Left renal cortex interstitium (tissue), 4 donors: Measurements from ENCODE around the gene NEK4. TPM values are rescaled to one million over a fixed set of nuclear protein-coding genes. Genes with fewer than 3 reads are reported as not detected.

Experiments used
- DNase-seq, 4 donors: peaks; one replicate each; pipeline ENCODE4 v3.0.0-alpha.2; 2013; ENCODE audit warnings: low read depth in 4 of 4, low spot score in 2 of 4, missing footprints in 1 of 4
- polyA plus RNA-seq, 4 donors: library from polyadenylated mRNA; unstranded; fragments of 120-200 nt; gene quantifications; one replicate each; pipeline ENCODE4 v1.2.1, GENCODE V29; 2013; ENCODE audit not compliant: insufficient read length in 4 of 4

NEK4 gene
- polyA plus RNA-seq: 10 to 100 TPM; 20.4 to 35.2 (median 27.5) TPM

DNA sequence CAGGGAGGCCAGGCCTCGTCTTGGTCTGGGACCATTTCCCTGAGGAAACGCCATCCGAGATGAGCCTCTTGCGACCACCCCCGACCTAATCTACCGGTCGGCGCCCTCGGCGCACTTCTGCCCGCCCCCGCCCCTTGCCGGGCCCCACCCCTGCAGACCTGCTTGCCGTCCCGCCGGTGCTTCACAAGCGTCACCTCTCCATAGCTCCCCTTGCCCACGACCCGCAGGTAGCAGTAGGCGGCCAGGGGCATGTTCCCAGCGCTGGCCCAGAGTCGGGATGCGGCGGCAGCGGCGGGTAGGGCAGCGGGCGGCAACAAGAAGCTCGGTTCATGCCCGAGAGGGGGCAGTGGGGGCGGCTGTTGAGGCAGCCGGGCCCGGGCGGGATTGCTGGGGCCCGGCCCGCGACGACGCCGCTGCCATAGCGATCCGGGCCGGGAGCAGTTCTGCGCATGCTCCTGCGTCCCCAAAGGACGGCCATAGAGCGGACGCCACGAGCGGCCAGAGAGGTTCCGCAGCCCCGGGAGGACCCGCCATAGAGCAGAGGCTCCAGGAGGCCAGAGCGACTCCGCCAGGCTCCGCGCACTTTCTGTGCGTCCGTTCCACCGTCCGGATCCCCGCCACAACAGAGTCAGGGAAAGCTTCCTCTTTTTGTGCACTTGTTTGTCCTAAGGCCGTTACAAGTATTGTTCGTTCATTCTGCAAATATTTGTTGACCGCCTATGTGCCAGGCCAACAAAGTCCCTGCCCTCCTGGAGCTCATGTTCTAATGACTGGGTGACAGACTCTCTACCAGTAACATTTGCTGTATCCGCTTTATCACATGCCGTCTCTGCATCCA, at the start of gene NEK4:
Gene NEK4 (minus strand): TSS at position 445 of the 838 bp plus-strand sequence. CDS start 194 bp downstream, at position 251.
- DNase-seq: peak; percentile 71 to 86 (median 78)

DNA sequence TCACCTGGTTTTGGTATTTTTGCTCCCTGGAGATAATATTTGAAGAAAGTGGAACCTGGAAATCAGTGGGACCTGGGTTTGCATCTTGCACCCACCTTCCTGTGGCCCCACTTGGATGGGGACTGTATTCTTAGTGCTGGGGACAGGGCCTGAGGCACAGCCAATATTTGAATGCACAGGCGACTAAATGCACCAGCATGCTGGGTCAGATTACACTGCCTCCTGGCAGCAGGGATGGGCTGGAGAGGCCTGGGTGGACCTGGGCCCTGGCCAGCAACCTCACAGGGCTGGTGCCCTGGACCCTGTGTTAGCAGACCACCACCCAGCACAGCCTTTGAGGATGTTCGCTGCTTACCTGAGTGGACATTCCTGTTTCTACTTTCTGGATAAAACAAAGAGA, 49.2 kb upstream of the NEK4 start:
- DNase-seq: no peak

DNA sequence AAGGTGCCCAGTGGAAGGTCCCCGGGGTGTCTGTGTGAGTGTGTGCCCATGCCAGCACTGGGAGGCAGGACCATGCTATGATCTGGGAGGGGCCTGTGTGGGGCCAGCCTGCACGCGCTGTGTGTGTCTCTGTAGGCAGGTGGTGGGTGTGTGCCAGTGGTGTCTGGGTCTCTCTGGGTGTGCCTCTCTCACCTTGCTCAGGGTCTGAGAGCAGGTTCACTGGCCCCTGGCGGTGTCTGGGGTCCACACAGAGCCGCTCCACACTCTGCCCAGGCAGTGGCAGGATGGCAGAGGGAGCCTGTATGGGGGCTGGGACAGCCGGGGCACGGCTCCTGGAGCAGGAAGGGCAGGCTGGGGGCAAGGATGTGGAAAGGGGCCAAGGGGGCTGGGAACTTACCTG, 47.1 kb upstream of the NEK4 start:
- no peak for DNase-seq

DNA sequence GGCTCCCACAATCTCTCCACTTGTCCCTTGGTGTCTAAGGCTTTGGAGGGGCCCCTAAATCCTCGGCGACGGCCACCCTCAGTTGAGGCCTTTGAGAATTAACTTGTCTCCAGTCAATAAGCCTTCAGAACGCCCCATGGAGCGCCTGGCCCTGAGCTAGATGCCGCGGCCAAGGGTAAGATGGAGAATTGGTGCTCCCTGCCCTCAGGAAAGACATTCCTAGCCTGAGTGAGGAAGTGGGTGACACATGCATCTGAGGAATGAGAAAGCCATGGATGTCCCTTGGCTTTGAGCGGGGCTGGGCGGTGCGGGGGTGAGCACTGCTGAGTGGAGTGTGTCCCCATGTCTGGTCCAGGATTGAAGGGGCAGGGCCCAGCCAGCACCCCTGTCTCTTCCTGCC, 46.5 kb upstream of the NEK4 start:
- no peak for DNase-seq

DNA sequence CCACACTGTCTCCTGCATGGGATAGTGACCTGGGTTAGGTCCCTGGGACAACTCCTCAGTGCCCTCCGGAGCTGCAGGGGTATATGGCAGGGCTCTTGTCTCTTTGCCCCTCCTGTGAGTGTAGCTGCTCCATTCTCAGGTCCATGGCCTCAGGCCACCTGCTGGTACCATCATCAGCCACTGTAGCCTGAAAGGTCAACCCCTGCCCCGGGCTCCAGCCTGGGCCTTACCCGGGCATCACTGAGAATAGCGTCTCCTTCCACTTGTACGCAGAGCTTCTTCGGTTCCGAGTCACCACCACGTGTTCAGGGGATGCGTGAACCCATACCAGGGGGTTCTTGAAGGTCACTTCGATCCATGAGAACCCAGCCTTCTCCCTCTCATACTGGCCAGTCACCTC, 45.9 kb upstream of the NEK4 start:
- no peak for DNase-seq

DNA sequence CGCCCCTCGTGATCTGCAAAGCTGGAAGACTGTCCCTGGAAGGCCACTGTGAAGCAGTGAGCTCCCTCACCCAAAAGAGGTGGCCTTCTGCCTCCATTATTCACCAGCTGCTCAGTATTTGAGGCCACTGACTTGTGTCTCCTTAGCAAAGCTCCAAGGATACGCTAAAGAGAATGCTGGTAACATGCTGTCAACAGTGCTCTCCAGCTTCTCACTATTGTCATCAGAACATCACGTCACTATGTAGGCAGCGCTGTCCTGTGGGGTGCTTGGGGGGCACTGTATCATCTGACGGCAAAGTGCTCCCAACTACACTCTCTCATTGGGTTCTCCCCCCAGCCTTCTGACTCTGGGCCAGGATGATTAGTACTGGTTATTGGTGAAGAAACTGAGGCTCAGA, 45.5 kb upstream of the NEK4 start:
- no peak for DNase-seq

DNA sequence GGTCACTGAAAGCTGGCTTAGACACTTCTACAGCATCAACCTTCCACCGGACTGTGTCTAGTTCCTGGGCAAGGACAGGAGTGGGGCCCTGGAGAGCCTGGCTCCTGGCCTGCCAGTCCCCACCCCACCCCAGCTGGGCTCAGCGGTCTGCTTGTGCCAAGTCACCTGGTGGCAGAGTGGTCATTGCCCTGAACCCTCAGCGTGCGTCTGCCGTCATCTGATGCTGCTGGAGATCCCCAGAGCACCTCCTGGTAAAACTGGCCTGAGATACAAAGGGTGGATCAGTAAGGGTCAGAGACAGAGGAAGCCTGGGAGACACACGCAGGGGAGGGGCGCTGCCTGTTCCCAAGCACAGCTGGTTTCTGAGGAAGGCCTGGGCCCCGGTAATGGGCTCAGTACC, 43.1 kb upstream of the NEK4 start:
- no peak for DNase-seq

DNA sequence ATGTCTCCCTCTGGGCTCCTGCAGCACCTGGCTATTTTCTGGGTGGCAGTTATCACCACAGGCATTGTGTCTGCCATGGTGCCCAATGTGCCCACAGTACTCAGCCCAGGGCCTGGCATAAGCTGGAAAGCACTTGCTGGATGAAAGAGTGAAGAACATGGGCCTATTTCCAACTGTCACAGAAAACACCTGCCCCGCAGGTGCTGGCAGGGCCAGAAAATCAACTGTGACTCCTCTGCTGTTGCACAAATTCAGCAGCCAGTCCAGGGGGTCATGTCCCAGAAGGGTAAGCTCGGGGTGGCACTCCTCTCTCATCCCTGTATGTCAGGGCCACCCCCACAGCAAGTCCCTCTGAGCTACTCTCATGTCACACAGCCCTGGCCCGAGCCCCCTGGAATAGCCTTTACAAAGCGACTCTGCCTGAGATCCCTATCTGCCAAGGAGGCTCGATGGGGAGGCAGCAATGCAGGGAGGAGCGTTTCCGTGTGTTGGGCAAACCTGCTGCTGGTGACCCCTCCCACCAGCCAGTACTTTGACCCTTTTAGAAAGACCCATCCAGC, 40.8 kb upstream of the NEK4 start:
- no peak for DNase-seq

DNA sequence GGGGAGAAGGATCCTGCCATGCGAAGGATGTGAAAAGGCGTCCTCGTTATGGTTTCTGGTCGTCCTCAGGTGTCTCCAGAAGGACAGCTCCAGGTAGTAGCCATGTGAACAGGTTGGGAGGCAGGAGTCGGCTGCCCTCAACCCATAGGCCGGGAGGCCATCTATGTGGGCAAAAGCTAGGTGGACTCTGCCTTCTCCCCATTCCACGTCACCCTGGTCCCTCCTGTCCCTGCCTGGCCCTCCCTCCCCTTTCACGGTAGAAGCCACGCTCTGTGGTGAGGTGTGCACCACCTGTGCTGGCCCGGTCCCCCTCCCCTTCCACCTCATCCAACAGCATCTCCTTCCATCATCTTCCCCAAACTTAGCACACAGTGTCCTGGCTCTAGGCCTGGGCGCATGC, 40.2 kb upstream of the NEK4 start:
- DNase-seq: no peak

DNA sequence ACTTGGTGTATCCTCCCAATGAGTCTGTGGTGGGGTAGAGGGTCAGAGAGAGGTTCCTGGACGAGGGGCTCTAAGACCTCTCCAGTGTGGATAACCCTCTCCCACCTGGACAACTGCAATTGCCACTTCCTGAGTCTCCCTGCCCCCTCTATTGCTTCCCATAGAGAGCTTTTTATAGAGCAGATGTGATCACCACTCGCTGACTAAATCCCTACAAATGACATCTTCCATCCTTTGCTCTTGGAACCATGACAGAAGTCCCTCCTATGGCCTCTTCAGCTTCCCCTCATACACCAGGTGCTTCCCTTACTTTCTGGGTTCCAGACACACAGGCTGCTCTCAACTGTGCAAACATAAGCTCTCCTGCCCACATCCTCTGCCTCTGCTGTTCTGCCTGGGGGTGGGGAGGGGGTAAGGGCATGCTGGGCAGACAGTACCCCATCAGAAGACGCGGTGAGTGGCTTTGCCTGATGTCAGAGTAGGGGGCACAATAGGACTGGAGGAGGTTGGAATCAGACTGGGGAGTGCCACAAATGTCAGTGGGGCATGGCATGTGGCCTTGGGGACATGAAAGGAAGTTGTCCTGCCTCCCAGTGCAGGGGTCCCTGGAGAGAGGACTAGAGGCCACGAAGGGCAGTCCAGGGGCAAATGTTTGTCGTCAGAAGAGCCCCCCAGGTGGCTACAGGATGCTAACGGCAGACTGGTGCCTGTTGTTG, 39.1 kb upstream of the NEK4 start:
- no peak for DNase-seq

DNA sequence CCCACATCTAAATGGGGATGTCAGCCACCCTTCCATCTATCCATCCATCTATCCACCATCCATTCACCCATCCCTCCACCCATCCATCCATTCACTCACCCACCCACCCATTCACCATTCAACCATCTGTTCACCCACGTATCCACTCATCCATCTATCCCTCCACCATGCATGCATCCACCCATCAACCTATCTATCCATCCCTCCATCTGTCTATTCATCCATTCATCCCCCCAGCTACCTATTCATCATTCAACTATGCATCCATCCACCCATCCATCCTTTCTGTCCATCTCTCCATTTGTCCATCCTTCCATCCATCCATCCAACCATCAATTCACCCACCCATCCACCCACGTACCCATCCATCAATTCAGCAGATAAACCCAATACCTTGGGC, 38.4 kb upstream of the NEK4 start:
- no peak for DNase-seq

DNA sequence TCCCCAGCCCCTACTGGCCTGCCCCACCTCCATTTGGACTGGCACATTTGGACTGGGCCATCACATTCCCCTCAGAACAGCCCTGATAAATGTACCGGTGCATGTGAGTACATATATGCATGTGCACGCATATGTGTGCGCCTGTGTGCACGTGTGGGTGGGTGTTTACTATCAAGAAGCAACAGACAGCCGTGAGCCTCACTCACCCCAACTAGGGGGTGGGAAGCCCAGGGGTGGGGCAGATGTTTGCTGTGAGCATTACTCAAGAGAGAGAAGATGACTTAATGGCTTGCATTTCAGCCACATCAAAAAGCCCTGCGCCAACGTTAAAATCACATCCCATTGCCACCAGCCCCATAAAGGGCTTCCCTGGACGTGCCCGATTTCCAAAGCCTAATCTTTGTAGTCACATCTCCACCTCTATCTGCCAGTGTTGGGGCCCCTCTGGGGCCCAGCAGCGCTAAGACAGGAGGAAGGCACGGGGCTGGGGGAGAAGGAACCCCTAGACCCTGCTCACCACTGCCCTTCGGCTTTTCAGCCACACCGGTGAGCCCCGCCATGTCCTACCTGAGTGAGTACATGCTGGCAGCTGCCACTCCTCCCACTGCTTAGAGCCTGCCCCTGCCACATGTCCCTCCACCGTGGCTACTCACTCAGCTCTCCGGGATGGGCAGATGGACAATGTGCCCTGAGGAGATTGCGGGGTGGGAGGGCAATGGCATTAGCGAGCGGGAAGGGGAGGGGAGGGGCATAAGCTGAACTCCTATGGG, 34.7 kb upstream of the NEK4 start:
- no peak for DNase-seq

DNA sequence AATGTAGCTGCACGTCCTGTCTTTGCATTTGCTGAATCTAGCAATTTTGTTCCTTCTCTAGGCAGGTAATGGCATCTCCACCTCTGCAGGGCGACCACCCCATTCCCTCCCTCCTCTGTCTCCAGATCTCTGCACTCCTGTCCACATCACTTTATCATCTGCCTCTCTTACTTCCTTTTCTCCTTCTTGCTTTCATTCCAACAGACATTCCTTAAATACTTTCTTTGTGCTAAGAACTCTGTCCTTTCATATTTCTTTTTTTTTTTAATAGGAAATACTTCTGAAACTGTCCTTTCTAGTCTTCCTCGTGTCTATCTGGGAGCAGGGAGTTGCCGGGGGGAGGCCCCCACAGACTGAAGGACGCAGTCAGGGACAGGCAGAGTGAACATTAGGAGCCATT, 31.1 kb upstream of the NEK4 start:
- no peak for DNase-seq

DNA sequence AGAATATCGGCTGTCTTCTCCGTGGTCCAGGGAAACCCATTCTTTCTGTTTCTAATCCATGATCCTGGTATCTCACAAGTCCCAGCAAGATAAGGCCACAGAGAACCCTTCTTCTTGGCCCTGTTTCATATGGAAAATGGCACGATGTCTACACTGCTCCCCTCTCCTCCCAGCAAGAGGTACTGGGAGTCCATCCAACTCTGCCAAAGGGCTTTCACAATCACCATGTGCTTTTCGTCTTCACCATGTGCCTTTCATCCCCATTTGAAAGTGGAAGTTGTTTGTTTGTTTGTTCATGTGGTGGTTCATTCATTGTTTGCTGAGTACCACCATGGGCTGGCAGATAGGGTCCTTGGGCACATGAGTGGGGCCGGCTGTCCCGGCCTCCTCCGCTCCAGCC, 29.3 kb upstream of the NEK4 start:
- DNase-seq: no peak

DNA sequence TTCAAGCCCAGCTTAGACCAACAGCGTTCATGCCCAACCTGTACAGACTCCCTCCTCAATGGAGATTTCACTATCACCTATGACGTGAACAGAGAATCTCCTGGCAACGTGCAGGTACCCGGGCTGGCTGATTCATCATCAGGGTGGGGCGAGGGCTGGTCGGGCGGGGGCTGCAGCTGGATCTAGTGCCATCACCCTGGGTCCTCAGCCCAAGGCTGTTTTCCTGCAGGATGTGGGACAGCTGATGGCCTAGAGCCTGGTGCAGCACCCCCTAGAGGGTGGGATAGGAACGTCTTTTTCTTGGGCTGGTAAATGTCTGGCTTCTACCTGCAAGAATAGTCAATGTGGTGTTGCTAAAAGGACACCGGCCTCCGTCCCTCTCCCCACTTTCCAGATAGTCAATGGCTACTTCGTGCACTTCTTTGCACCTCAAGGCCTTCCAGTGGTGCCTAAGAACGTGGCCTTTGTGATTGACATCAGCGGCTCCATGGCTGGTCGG, 28.3 kb upstream of the NEK4 start:
- no peak for DNase-seq

DNA sequence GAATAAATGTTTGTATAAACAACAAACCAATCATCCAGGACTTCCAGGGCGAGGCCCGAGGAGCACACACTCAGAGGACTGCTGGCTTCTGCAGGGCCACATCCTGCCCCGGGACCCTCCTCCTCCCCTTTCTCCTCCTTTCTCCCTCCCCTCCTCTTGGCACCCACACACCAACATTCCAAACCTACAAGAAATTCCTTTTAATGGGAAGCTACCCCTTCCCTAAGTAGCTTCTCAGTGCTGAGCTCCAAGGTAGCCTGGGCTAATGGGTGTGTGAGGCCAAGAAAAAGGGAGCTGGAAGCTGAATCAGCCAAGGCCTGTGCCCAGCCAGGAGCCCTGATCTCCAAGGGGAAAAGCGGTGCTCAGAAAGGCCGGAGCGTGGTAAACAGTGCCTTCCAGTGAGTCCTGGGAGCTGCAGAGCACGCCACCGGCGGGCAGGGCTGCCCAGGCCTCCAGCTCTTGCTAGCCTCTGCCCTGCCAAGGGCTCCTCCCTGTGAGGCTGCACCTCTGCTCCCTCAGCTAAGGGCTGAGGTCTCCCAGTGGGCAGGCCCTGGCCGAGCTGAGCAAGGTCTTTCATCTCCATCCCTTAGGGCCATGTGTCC, 27.7 kb upstream of the NEK4 start:
- DNase-seq: no peak

DNA sequence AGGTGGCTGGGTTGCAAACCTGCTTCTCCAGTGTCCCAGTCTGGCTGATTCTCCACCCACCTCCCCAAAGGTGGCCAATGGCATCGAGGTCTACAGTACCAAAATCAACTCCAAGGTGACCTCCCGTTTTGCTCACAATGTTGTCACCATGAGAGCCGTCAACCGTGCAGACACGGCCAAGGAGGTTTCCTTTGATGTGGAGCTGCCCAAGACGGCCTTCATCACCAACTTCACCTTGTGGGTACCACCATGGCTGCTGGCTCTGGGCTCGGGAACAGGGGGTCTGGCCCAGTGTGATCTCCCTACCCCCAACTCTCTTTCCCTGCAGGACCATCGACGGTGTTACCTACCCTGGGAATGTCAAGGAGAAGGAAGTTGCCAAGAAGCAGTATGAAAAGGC, 25.7 kb upstream of the NEK4 start:
- no peak for DNase-seq

DNA sequence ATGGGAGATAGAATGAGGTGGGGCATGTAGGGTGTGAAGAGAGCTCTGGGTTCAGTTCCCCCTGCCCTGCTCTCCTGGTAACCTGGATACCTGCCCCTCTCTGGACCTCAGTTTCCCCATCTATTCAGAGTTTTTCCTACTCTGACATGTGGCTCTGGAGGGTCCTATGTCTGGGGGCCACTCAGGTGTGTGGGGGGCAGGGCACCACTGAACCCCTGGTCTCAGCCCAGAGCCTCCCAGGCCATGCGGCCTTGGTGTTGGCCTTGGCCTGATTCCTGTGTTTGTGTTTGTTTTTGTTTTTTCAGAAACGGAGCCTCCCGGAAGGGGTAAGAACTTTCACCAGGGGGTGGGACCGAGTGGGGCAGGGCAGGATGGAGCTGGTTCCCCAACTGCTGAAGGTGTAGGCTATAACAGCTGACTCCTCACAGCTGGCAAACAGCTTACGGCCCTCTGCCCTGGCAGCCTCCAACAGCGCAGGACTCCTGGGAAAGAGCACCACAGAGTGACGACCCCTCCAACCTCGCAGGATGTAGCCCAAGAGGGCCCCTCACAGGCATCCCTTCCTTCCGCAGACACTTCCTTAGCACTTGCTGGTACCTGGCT, 24.7 kb upstream of the NEK4 start:
- no peak for DNase-seq

DNA sequence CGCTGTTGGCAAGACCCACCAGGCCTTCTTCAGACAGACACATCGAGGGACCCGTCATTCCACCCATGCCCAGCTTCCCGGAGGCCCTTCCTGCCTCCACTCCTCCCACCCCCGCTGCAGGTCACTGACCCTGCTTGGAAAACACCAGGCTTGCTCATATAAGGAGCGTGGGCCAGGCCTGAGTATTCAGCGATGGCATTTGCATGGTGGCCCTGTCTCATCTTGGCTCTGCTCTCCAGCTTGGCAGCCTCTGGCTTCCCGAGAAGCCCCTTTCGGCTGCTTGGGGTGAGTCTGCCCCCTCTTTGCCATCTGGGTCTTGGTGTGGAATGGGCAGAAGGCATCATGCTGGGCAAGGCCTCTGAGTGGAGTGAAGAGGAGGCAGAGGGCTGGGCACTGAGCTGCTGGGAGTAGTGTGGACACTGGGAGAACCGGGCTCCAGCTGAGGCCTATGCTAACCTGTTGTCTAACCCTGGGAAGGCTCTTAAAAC, 23.9 kb upstream of the NEK4 start, which contains the start of gene ITIH3:
Gene ITIH3 (plus strand): TSS at position 185 of the 488 bp plus-strand sequence. CDS start 8 bp downstream, at position 193.
- no peak for DNase-seq
